SHP77 treated with DMSO at 0.1 percent for 48 hours (cell line): ENCODE results near the gene PYCR2.
"Not testable (repeated sequence)": the region's sequence is repeated elsewhere in the genome, so short reads cannot be mapped to it uniquely, and the experiment has no call there.

Experiments used
- DNase-seq: peaks from one replicate; lab custom pipeline; 2025; lab: John Stamatoyannopoulos, UW

PYCR2 gene

DNA sequence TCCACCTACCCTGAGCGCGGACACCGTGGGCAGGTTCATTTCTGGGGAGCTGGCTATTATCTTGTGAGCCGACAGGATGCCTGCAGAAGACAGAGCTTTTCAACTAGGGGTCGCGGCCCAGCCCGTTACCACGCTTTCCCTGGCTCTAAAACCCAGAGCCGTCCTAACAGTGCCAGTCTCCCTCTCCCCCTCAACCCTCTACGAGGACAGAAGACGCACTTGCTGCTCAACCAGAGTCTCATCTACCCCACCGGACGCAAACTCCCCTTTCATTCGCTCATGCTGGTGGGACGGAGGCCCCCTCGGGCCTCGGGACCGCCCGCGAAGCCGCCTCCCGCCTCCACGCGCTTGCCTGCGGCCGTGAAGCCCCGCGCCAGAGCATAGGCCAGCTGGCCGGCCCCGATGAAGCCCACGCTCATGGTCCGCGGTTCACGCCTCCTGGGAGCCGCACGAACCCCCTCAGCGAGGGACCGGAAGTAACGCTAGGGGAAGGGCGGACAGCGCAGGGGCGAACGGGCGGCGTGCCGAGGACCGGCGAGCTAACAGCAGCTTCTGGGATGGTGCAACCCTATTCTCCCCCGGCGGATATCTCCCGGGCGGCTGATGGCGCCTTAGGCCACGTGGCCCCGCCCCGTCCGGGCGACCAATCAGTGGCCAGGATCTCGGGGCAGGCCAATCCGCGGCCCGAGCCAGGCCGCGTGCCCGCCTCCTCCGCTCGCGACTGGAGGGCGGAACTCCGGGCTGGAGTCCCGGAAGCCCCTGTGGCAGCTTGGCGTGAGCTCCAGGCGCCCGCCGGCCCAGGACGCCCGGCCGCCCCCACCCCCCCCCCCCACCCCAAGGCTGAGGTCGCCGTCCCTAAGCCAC, at the start of gene PYCR2:
TSS of gene PYCR2 (minus strand) at position 559 of the 864 bp plus-strand sequence. CDS start at position 419, 140 bp downstream.
- DNase-seq, result peak; percentile 92

DNA sequence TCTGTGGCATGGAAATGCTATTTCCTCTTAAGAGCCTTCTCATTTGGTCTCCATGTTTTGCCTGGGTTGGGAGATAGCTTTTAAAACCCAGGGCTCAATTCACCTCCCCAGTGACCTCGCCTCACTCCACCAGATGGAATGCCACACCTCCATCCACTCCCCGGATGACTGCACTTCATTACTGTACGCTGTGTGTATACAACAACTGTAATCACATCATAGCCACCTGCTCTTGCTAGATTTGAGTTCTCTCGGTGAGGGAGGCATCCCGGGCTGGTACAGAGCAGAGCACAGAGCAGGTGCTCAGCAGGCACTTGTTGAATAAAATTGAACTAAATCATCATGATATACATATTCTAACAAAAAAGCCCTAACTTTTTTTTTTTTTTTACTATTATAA, 49.1 kb upstream of the PYCR2 start:
- DNase-seq, result peak; percentile 70

DNA sequence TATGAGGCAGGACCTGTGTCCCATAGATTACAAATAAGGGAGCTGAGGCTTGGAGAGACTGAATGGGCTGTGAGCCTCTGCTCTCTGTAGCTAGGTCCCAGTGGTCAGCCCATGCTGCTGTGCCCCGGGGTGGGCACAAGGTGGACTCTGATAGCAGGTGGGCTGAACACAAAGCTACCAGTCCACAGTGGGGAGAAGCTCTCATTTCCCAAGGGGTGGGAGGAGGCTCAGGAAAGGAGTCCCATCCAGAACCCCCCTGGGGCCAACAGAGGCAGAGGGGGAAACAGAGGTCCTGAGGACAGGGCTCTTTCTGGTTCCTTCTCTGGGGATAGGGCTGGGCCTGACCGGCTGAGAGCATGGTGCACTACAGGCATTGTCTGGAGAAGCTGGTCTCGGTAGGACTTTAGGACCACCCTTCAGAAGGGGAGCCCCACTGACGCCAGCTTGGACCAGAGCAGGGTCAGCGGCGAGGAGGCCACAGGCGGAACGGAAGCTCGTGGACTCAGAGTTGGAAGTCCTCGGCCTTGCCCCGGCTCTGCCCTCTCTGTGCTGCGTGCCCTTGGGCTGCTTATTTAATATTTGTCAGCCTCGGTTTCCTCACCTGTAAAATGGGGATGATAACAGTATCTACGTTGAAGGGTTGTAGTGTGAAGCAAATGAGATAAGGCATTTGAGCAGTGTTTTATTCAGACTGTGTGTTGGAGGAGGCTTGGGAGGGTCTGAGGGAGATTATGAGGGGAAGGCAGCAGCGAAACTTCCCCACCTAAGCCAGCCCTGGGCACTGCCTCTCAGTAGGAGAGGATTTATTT, 48.5 kb upstream of the PYCR2 start:
- DNase-seq, result no peak

DNA sequence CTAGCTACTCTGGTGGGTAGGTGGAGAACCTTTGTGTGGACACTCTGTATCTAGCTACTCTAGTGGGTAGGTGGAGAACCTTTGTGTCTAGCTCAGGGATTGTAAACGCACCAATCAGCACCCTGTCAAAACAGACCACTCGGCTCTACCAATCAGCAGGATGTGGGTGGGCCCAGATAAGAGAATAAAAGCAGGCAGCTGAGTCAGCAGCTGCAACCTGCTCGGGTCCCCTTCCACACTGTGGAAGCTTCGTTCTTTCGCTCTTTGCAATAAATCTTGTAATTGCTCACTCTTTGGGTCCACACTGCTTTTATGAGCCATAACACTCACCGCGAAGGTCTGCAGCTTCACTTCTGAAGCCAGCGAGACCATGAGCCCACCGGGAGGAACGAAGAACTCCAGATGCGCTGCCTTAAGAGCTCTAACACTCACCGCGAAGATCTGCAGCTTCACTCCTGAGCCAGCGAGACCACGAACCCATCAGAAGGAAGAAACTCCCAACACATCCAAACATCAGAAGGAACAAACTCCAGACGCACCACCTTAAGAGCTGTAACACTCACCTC, 46.6 kb upstream of the PYCR2 start:
- DNase-seq, result not testable (repeated sequence)

DNA sequence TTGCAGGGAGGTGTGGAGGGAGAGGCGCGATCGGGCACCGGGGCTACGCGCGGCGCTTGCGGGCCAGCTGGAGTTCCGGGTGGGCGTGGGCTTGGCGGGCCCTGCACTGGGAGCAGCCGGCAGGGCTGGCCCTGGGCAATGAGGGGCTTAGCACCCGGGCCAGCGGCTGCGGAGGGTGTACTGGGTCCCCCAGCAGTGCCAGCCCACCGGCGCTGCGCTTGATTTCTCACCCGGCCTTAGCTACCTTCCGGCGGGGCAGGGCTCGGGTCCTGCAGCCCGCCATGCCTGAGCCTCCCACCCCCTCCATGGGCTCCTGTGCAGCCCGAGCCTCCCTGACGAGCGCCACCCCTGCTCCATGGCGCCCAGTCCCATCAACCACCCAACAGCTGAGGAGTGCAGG, 45.7 kb upstream of the PYCR2 start:
- DNase-seq, result not testable (repeated sequence)

DNA sequence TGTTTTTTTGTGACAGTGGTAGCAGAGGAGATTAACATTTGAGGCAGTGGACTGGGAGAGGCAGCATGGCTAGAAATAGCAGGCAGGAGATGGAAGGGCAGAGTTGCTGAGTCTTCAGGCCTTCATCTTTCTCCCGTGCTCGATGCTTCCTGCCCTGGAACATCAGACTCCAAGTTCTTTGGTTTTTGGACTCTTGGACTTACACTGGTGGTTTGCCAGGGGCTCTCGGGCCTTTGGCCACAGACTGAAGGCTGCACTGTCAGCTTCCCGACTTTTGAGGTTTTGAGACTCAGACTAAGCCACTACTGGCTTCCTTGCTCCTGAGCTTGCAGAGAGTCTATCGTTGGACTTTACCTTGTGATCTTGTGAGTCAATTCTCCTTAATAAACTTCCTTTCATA, 41.2 kb upstream of the PYCR2 start:
- DNase-seq, result no peak

DNA sequence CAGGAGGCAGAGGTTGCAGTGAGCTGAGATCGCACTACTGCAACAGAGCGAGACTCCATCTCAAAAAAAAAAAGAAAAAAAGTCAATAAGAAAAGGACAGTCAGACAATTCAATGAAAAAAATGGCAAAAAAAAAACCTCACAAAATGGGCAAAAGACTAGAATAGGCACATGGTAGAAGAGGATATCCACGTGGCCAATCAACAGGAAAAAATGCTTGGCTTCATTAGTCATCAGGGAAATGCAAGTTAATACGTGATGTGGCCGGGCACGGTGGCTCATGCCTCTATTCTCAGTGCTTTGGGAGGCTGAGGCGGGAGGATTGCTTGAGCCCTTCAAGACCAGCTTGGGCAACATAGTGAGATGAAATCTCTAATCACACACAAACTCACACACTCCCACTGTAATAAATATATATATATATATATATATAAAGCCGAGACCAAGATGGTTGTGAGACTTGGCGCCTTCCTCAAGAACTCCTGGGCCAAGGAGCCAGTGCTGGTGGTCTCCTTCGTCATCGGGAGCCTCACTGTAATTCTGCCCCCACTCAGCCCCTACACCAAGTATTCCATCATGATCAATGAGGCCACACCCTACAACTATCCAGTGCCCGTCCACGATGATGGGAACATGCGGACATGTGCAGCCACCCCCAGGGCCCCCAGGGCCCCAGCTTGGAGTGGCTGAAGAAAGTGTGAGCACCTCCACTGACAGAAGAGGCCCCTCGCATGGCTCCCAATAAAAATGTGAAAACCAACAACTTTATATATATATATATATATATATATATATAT, 39.9 kb upstream of the PYCR2 start:
- DNase-seq, result no peak

DNA sequence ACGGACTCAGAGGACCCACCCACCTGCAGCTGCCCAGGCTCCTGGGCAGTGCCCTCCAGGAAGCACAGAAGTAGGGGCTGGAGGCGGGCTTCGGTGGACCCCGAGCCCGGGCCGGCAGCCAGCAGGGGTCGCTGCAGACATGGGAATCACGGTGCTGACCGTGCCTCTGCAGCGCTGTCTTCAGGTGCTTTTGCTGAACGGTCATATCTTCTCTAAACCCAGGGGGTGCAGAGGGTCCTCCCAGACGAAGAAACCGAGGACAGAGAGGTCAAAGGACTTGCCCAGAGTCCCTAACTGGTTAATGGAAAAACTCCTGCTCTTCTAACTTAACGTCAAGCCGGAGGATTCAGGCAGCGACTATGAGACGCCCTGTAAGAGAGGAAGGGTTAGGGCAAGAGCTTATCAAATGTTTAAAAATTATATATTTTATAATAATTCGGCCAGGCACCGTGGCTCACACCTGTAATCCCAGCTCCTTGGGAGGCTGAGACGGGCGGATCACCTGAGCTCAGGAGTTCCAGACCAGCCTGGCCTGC, 38.5 kb upstream of the PYCR2 start:
- DNase-seq, result no peak

DNA sequence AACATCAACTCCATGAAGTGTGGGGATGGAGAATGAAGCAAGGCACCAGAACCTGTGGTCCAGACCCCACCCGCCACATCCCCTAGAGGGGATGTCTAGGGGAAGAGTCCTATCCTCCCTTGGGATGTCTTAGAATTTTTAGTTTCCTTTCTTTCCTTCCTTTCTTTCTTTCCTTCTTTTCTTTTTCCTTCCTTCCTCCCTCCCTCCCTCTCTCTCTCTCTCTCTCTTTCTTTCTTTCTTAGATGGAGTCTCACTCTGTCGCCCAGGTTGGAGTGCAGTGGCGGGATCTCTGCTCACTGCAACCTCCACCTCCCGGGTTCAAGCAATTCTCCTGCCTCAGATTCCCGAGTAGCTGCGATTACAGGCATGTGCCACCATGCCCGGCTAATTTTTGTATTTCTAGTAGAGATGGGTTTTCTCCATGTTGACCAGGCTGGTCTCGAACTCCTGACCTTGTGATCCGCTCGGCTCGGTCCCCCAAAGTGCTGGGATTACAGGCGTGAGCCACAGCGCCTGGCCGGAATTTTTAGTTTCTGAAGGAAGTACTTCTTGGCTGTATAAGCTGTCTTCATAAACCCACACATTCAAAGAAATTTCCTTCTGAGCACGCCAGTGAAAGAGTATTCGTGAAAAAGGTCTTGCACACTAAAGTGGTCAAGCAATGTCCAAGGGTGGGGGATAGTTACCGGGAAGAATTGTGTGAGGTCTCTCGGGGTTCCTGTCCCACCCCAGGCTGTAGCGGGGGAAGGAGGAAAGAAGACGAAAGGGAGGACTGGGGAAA, 37.8 kb upstream of the PYCR2 start:
- no peak for DNase-seq

DNA sequence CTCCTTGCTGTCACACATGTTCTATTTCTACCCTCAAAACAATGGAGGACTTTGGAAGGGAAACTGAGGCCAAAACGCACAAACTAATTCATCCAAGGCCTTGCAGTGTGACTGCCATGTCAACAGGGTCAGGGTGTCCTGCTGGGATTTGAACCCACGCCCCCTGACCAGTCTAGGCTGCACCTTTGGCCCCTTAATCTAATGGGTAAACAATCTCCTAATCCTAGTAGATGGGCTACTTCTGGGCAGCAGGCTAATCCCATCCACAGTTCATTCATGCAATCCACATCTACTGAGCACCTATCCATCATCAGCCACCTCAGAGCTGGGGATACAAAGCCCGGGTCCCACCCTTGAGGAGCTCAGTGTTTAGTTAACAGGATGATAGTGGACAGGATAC, 34.0 kb upstream of the PYCR2 start:
- no peak for DNase-seq

DNA sequence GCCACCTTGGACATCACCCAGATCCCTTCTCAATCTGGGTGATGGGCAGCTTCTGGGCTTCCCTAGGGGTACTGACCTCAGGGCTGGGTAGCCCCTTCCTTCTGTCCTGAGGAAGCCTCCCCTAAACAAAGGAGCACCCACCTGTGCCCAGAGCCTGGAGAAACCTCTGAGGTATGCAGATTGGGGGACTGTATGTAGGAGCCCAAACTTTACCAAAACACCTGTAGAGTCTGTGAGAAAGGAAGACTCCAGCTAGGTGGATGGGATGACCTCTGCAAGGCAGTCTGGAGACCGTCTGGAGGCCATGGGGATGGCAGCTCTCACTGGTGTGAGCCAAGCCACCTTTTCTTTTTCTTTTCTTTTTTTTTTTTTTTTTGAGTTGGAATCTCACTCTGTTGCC, 30.7 kb upstream of the PYCR2 start:
- DNase-seq, result no peak

DNA sequence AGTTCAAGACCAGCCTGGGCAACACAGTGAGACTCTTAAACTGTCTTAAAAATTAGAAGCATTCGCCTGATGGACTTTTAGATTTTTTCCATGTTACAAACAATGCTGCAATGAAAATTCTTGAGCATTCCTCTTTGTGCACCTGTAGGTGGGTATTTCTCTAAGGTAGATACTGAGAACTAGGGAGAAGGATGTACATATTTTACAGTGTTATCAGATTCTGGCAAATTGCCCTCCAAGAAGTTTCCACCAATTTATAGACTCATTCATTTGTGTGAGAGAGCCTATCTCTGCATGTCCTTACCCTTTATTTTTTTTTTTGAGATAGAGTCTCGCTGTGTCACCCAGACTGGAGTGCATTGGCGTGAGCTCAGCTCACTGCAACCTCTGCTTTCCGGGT, 29.3 kb upstream of the PYCR2 start:
- no peak for DNase-seq

DNA sequence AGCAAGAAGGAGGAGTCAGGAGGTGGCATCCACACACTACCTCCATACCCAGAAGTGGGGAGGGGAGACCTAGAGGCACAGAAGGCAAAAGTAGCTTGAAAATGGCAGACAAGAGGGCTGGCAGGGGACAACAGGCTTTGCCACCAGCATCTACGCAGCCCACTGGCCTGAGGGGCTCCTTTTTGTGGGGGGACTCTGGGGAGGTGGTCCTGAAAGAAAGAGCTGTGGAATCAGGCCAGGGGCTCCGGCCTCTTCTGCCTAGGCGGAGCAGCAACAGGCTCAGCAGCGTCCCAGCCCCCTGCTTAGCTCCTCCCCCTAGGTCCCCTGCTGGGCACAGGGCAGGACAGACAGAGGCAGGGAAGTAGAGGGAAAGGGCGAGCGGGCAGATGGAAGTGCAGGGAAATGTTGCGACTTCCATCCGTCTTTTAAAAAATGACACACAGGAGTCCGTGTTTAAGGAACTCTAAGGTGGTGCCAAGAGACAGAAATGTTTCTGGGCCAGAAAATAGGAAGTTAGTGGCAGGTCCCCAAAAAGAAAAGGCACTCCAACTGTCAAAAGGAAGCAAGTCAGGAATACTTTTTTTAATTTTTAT, 27.0 kb upstream of the PYCR2 start:
- DNase-seq, result no peak

DNA sequence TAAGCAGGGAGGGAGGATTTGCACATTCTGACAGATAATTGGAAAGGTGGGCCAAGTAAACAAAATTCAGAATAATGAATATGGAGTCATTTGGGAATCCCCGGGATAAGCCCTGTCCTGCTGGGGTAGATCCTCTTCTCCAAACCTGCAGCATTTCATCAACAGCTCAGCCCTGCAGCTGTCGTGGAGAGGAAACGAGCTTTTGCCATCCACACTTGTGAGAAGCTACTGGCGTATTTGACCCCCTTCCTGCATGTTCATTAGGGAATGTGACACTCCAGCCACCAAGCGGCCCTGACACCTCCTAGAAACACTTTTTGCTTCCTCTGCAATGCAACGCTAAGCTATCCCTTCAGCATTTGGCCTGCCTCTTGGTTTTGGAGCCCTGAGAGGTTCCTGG, 25.0 kb upstream of the PYCR2 start:
- DNase-seq, result no peak

DNA sequence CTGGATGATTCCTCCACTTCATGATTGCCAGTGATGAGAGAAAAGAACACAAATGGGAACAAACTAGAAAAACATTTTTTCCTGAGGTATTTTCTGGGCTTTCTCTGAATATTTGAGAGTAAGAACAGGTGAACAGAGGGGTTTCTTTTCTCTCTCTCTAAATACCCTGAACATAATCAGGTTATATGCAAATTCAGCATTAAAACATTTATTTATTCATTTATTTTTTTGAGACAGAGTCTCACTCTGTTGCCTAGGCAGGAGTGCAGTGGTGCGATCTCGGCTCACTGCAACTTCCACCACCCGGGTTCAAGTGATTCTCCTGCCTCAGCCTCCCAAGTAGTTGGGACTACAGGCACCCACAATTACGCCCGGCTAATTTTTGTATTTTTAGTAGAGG, 22.8 kb upstream of the PYCR2 start:
- DNase-seq, result no peak

DNA sequence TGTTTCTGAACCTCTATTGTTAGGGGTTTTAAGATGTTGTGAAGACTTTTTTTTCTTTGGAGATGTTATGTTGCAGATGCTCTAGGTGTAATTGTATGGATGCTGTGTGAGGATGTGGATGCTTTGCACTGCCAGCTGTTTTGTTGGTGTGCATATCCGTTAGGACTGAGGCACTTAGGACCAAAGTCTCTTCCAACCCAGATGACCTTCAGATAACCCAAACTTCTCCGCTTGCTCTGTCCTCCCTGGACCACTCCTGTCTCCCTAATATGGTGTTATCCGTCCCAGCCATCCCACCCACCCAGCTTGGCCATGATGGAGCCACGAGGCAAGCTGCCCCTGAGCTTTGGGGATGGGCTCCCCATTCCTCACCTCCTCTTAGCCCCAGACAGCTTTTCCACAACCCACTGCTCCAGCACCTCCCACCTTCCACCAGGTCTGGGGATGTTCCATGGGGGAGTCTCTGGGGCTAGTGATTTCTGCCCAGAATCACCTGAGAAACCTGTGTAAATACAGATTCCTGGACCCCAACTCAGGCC, 22.1 kb upstream of the PYCR2 start:
- no peak for DNase-seq

DNA sequence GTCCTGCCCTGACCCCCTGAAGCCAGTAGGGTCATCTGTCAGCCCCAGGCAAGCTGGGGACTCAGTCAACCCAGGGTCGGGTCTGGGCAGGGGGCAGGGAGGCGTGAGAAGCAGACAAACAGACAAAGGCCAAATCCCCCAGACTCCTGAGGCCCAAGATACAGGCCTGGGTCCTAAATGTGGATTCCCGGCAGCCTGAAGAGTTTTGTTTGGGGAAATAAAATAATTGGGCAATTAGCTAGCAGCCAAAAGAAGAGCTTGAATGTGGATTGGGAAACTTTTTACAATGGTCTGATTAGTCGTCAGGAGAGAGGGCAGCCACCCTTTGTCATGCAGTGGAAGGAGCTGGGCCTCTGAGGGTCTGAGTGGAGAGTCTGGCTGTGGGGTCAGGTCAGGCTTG, 21.5 kb upstream of the PYCR2 start:
- DNase-seq, result no peak

DNA sequence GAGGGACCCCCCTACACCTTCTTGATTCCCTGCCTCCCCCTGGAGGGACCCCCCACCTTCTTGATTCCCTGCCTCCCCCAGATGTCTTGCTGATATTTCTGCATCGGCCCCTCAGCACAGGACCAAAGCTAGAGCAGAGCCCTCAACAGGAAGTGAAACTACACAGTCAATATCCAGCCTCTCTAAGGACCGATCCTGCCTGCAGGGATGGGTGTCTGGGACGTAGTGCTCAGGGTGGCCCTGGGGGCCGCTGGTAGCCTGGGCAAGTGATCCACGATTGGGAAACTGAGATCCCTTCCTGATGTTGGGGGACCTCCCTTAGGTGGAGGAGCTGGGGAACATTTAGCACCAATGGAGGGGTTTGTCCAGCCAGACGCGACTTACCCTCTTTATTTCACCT, 20.9 kb upstream of the PYCR2 start:
- DNase-seq, result no peak

DNA sequence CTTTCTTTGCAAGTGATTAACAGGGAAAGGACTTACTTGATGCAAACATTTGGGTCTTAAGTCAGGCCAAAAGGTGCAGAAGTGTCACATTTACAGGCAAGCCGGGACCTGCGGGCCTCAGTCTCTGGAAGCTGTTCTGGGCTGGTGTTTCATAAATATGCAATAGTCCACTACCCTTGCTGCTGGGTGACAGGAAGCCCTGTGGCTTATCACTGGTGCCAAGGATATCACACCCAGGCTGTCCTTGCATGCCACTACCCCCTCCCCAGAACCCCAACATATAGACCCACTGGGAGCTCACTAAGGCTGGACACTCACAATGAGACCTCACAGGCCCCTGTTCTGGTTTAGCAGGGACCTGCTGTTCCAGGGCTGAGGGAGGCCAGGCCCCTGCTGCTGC, 20.3 kb upstream of the PYCR2 start:
- no peak for DNase-seq

DNA sequence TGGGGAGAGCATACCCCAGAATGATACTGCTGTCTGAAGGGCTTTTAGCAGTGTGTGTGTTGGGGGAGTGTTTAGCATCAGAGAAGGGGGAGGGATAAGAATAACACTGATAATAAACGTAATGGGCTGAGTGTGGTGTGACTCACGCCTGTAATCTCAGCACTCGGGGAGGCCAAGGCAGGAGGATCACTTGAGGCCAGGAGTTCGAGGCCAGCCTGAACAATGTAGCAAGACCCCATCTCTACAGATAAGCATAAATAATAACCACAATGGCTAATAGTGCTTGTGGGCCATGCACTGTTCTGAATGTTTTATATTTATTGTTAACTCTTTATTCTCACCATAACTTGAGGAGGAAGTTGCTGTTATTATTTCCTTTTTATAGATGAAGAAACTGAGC, 19.5 kb upstream of the PYCR2 start:
- no peak for DNase-seq
